Measurements from ENCODE around the gene SMIM29.

Gene SMIM29

GRCh38 chr6:34205916-34206315 is 42.9 kb downstream of the SMIM29 start:
- no peak overlapping the region for H3K4me3 ChIP-seq (ENCODE audit: low read depth in 1 of 5, low read length in 5 of 5)
- no peaks in the 10 kb centered on the region for H3K36me3 ChIP-seq (ENCODE audit: control insufficient read depth in 5 of 5, insufficient read depth in 5 of 5, low read length in 5 of 5)
- no peak overlapping the region for H3K9ac ChIP-seq (ENCODE audit: low read length in 5 of 5)
- H3K4me1 ChIP-seq (ENCODE audit: control insufficient read depth in 5 of 5, insufficient read depth in 5 of 5, low read length in 5 of 5), result no peaks in the 10 kb centered on the region
- H3K9me3 ChIP-seq (ENCODE audit: control insufficient read depth in 5 of 5, low read length in 5 of 5), result no peaks in the 10 kb centered on the region
- peaks cover 0 to 4% (median 0%) of the 10 kb centered on the region in 5 donors for H3K27me3 ChIP-seq (ENCODE audit: control insufficient read depth in 5 of 5, insufficient read depth in 4 of 5, low read length in 5 of 5)
- H3K27ac ChIP-seq (ENCODE audit: low read depth, low read length), result no peak overlapping the region

- Histone ChIP-seq H3K36me3 (ENCODE audit: control insufficient read depth in 5 of 5, insufficient read depth in 5 of 5, low read length in 5 of 5) (no peaks in the 10 kb centered on the region), H3K27ac (ENCODE audit: low read depth, low read length) (no peak overlapping the region), H3K4me3 (ENCODE audit: low read depth in 1 of 5, low read length in 5 of 5) (no peak overlapping the region), H3K9me3 (ENCODE audit: control insufficient read depth in 5 of 5, low read length in 5 of 5) (no peaks in the 10 kb centered on the region), H3K9ac (ENCODE audit: low read length in 5 of 5) (no peak overlapping the region), H3K4me1 (ENCODE audit: control insufficient read depth in 5 of 5, insufficient read depth in 5 of 5, low read length in 5 of 5) (peaks cover 0 to 4% (median 0%) of the 10 kb centered on the region in 5 donors), H3K27me3 (ENCODE audit: control insufficient read depth in 5 of 5, insufficient read depth in 4 of 5, low read length in 5 of 5) (peaks cover 0 to 4% (median 0%) of the 10 kb centered on the region in 5 donors)
Measured at GRCh38 chr6:34205466-34205865, 43.3 kb downstream of the SMIM29 start.

GRCh38 chr6:34204693-34205092 is 44.1 kb downstream of the SMIM29 start:
- no peaks in the 10 kb centered on the region for H3K36me3 ChIP-seq (ENCODE audit: control insufficient read depth in 5 of 5, insufficient read depth in 5 of 5, low read length in 5 of 5)
- H3K4me1 ChIP-seq (ENCODE audit: control insufficient read depth in 5 of 5, insufficient read depth in 5 of 5, low read length in 5 of 5), result peaks cover 0 to 4% (median 0%) of the 10 kb centered on the region in 5 donors
- H3K4me3 ChIP-seq (ENCODE audit: low read depth in 1 of 5, low read length in 5 of 5), result no peak overlapping the region
- peaks cover 0 to 4% (median 0%) of the 10 kb centered on the region in 5 donors for H3K27me3 ChIP-seq (ENCODE audit: control insufficient read depth in 5 of 5, insufficient read depth in 4 of 5, low read length in 5 of 5)
- no peaks in the 10 kb centered on the region for H3K9me3 ChIP-seq (ENCODE audit: control insufficient read depth in 5 of 5, low read length in 5 of 5)
- H3K27ac ChIP-seq (ENCODE audit: low read depth, low read length), result no peak overlapping the region
- no peak overlapping the region for H3K9ac ChIP-seq (ENCODE audit: low read length in 5 of 5)

- H3K27me3 ChIP-seq (ENCODE audit: control insufficient read depth in 5 of 5, insufficient read depth in 4 of 5, low read length in 5 of 5), result peaks cover 0 to 4% (median 0%) of the 10 kb centered on the region in 5 donors
- H3K9me3 ChIP-seq (ENCODE audit: control insufficient read depth in 5 of 5, low read length in 5 of 5), result no peaks in the 10 kb centered on the region
- no peak overlapping the region for H3K27ac ChIP-seq (ENCODE audit: low read depth, low read length)
- H3K4me3 ChIP-seq (ENCODE audit: low read depth in 1 of 5, low read length in 5 of 5), result no peak overlapping the region
- H3K9ac ChIP-seq (ENCODE audit: low read length in 5 of 5), result no peak overlapping the region
- H3K36me3 ChIP-seq (ENCODE audit: control insufficient read depth in 5 of 5, insufficient read depth in 5 of 5, low read length in 5 of 5), result no peaks in the 10 kb centered on the region
- peaks cover 0 to 4% (median 0%) of the 10 kb centered on the region in 5 donors for H3K4me1 ChIP-seq (ENCODE audit: control insufficient read depth in 5 of 5, insufficient read depth in 5 of 5, low read length in 5 of 5)
Measured at GRCh38 chr6:34202329-34203201, 46.2 kb downstream of the SMIM29 start.

GRCh38 chr6:34201455-34202107 is 47.2 kb downstream of the SMIM29 start:
- Histone ChIP-seq H3K36me3 (ENCODE audit: control insufficient read depth in 5 of 5, insufficient read depth in 5 of 5, low read length in 5 of 5) (no peaks in the 10 kb centered on the region), H3K4me3 (ENCODE audit: low read depth in 1 of 5, low read length in 5 of 5) (no peak overlapping the region), H3K4me1 (ENCODE audit: control insufficient read depth in 5 of 5, insufficient read depth in 5 of 5, low read length in 5 of 5) (peaks cover 0 to 7% (median 2%) of the 10 kb centered on the region in 5 donors), H3K27ac (ENCODE audit: low read depth, low read length) (no peak overlapping the region), H3K9me3 (ENCODE audit: control insufficient read depth in 5 of 5, low read length in 5 of 5) (no peaks in the 10 kb centered on the region), H3K27me3 (ENCODE audit: control insufficient read depth in 5 of 5, insufficient read depth in 4 of 5, low read length in 5 of 5) (peaks cover 0 to 4% (median 0%) of the 10 kb centered on the region in 5 donors), H3K9ac (ENCODE audit: low read length in 5 of 5) (no peak overlapping the region)

- Histone ChIP-seq H3K4me1 (ENCODE audit: control insufficient read depth in 5 of 5, insufficient read depth in 5 of 5, low read length in 5 of 5) (peaks cover 0 to 16% (median 10%) of the 10 kb centered on the region in 5 donors), H3K4me3 (ENCODE audit: low read depth in 1 of 5, low read length in 5 of 5) (no peak overlapping the region), H3K9me3 (ENCODE audit: control insufficient read depth in 5 of 5, low read length in 5 of 5) (no peaks in the 10 kb centered on the region), H3K9ac (ENCODE audit: low read length in 5 of 5) (no peak overlapping the region), H3K27me3 (ENCODE audit: control insufficient read depth in 5 of 5, insufficient read depth in 4 of 5, low read length in 5 of 5) (peaks cover 0 to 4% (median 0%) of the 10 kb centered on the region in 5 donors), H3K27ac (ENCODE audit: low read depth, low read length) (no peak overlapping the region), H3K36me3 (ENCODE audit: control insufficient read depth in 5 of 5, insufficient read depth in 5 of 5, low read length in 5 of 5) (no peaks in the 10 kb centered on the region)
Measured at GRCh38 chr6:34200340-34200971, 48.4 kb downstream of the SMIM29 start.

GRCh38 chr6:34196833-34197195 is 52.0 kb downstream of the SMIM29 start:
- H3K9ac ChIP-seq (ENCODE audit: low read length in 5 of 5), result peak overlapping the region in 3 of 5 donors; percentile 58 to 66 (median 60)
- peaks cover 0 to 16% (median 10%) of the 10 kb centered on the region in 5 donors for H3K4me1 ChIP-seq (ENCODE audit: control insufficient read depth in 5 of 5, insufficient read depth in 5 of 5, low read length in 5 of 5)
- H3K36me3 ChIP-seq (ENCODE audit: control insufficient read depth in 5 of 5, insufficient read depth in 5 of 5, low read length in 5 of 5), result no peaks in the 10 kb centered on the region
- no peak overlapping the region for H3K27ac ChIP-seq (ENCODE audit: low read depth, low read length)
- peak overlapping the region; percentile 38 to 82 (median 72) for H3K4me3 ChIP-seq (ENCODE audit: low read depth in 1 of 5, low read length in 5 of 5)
- no peaks in the 10 kb centered on the region for H3K9me3 ChIP-seq (ENCODE audit: control insufficient read depth in 5 of 5, low read length in 5 of 5)
- peaks cover 0 to 3% (median 0%) of the 10 kb centered on the region in 5 donors for H3K27me3 ChIP-seq (ENCODE audit: control insufficient read depth in 5 of 5, insufficient read depth in 4 of 5, low read length in 5 of 5)

Data from subcutaneous abdominal adipose tissue (tissue), 5 donors.